ENCODE measurements around the gene ZFHX3. TPM values are rescaled to one million over a fixed set of nuclear protein-coding genes. Genes with fewer than 3 reads are reported as not detected.

Gene ZFHX3
- total RNA-seq, 1 donor from 2014 or later: 44.6 TPM

DNA sequence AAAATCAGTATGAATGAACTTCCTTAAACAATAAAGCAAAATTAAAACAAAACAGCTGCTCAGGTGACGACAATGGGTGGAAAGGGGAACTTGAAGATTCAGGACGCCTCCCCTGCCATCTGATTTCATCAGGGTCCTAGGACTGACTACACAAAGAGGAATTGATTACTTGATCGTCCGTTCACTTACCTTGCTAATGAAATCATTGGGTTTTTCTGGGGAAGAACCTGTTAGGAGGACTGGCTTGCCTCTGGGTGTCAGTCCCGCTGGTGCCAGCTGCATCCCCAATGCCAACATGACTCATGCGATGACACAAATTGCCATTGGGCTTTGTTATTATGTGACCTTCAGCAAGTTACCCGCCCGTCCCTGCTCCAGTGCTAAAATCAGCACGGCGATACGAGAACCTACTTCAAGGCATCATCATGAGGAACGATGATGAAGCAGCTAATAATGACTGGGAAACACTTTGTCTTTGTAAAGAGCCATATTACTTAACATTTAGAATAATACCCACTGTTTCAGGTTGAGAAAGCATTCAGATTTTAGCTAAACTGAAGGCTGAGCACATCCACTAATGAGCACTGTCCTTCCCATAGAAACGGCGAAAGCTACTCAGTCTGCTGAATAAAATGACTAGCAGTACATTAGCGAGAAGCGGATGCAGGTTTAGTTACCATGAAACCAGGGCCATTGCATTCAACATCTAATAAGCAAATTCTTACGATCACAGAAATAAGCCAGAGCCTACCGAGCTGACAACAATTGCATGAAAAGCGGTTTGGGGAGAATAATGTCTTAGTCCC is 139.4 kb downstream of the ZFHX3 start:
- ATAC-seq (no peak), DNase-seq (ENCODE audit: low spot score) (no peak)
- intact Hi-C loops (cut with DNase I): no loop called here

DNA sequence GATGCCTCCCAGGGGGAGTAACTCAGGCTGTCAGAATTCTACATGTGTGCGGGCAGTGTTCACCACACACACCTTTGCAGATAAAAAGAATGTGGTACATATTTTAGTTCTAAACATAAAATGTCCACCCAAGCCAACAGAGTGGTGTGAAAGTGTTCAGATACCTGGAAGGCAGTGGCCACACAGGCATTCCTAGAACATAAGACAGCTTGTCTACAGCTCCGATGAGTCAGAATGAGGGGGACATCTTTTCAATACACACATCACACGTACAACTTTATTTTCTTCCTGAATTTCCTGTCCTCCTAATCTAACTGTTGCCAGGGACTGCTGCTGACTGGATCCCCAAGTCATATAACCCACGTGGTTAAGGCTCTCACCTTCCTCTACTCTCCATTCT is 142.3 kb downstream of the ZFHX3 start:
- ATAC-seq (no peak), DNase-seq (ENCODE audit: low spot score) (no peak)
- intact Hi-C loops (cut with DNase I): no loop called here

DNA sequence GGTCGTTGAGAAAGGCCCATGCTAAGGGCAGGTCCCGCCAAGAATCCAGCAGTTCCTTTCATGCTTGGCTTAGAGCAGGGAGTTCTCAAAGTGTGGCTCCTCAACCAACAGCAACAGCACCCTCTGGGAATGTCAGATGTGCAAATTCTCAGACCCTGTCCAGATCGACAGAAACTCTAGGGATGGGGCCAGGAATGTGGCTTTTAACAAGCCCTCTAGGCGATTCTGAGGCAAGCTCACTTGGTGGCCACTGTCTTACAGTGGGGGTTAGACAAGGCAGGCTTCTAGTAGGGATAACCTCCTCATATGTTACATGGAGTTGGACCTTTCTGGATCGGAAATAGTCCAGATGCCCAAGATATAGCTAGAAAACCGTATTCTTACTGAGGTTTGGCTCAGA is 144.8 kb downstream of the ZFHX3 start:
- ATAC-seq (no peak), DNase-seq (ENCODE audit: low spot score) (no peak)
- intact Hi-C loops (cut with DNase I): no loop called here

DNA sequence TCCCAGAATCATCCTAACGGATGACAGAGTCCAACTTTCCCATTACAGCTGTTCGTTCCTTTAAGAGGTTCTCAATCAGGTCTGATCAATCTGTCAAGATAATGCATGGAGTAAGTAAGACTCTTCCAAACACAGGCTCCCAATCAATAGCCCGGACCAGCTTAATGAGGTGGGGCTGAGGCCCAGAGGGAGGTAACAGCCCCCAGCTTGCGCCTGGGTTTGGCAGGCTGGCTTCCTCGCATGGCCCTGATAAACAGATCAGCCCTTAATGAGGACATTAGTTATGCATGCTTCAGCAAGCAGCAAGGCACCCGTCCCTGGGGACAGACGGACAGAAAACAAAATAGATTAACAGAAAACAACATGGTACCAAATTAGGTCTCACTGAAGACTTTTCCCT is 145.7 kb downstream of the ZFHX3 start:
- intact Hi-C loops (cut with DNase I): no loop called here
- DNase-seq (ENCODE audit: low spot score) (no peak), ATAC-seq (no peak)

DNA sequence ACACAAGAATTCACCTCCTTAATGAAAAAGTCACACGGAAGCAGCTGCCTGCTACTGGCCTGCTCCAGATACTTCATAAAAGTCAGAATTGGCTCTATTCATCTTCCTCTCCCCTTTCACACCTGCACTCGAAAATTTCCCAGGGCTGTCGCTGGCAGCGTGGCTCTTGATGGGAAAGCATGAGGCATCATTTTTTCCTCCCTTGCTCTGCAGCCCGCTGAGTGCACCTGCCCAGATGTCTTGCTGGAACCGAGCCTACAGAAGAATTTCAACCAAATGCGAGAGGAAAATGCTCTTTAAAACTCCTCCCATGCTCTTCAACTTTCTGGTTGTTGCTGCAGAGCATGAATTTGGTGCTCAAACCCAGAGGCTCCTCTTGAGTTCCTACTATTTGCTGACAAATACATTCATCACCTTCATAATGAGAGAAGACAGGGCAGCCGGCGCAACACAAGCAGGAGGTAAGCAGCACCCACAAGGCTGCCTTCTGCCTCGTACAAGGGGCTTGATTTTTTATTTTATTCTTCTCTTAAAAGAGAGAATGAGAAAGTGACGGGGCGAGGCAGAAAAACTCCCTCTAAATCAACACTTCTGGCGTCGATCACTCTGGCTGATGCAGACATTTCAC is 146.8 kb downstream of the ZFHX3 start:
- DNase-seq (ENCODE audit: low spot score) (no peak), ATAC-seq (no peak)
- intact Hi-C loops (cut with DNase I): no loop called here

DNA sequence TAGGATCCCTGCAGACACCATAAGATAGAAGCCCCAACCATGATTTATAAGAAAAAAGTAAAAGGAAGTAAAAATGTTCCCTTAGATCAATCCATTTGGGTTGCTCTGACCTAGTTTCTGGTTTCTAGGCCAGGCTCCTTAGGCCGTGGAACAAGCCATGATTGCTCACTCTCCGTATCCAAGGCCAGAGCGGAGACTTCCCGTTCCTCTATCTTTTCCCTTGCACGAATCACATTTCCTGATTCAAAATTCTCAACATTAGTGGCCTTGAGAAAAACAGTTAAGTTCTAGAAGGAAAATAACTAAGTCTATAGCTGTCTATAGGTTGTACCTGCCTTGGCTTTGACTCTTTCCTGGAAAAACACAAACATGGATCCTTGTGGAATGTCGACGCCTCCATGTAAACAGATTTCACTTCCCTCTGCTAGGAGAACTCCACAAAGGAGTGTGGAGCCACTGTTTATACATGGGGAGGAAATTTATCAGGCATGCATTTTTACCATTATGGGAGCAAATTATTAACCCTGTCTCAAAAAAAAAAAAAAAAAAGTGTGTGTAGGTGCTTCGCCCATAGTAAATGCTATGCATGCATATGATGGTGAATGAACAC is 149.6 kb downstream of the ZFHX3 start:
- intact Hi-C loops (cut with DNase I): no loop called here
- no peak for DNase-seq (ENCODE audit: low spot score)
- ATAC-seq: no peak

DNA sequence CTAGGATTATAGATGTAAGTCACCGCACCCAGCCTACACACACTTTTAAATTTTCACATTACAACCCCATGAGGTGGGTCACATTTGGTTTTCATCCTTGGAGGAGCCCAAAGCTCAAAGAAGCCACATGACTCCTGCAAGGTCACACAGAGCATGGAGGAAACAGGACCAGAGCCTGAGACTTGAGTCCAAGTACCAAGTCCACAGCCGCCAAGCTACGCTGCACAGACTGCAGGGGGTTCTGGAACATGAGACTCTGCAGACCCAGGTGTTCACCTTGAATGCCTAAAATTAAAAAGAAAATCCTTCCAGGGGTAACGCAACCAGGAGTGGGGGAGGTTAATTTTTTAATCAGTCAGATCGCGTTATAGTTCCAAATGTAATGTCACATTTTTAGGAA is 150.2 kb downstream of the ZFHX3 start:
- no peak for ATAC-seq
- intact Hi-C loops (cut with DNase I): no loop called here
- DNase-seq (ENCODE audit: low spot score): no peak

DNA sequence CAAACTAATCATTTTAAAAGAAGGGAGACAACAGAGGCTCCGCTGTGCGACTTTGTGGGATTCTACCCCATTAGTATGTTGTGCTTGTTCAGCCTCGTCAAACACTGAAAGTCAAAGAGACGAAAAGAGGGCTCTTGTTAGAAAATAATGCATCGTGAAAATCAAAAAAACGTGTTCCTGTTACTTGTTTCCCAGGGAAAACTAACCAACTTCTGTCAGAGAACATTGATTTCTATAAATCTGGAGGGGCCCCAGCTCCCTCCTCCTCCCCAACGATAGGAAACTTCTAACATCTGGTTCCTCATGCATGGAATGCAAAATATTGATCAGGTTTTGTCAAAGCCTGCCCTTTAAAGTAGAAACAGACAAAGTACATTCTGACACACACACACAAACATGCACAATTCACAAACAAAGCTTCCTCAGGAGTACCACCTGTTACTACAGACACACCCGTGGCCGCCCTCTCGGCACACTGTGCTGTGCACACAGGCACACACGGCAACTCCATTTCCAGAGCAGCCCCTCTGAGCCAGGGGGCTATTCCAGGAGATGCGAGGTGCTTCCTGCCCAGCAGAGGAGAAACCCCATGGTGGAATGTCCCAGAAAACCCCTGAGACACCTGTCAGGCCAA is 151.3 kb downstream of the ZFHX3 start:
- intact Hi-C loops (cut with DNase I): no loop called here
- ATAC-seq: no peak
- no peak for DNase-seq (ENCODE audit: low spot score)

DNA sequence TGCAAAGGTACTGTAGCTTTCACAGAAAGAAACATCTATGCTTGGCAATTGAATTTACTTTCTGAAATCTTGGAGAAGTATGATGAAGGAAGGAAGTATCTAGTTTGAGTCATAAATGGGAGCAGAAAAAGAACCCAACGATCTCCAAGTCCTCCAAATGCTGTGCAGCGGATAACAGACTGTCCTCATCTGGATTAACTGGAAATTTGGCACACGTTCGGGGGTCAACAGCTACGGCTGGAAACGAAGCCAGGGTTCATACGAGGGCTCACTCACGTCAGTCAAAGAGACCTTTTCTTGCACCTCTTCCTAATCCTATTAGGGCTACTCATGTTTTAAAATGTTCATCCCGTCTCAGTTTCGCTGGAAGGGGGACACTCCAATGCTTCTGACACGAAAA is 152.0 kb downstream of the ZFHX3 start:
- intact Hi-C loops (cut with DNase I): no loop called here
- DNase-seq (ENCODE audit: low spot score): no peak
- no peak for ATAC-seq

DNA sequence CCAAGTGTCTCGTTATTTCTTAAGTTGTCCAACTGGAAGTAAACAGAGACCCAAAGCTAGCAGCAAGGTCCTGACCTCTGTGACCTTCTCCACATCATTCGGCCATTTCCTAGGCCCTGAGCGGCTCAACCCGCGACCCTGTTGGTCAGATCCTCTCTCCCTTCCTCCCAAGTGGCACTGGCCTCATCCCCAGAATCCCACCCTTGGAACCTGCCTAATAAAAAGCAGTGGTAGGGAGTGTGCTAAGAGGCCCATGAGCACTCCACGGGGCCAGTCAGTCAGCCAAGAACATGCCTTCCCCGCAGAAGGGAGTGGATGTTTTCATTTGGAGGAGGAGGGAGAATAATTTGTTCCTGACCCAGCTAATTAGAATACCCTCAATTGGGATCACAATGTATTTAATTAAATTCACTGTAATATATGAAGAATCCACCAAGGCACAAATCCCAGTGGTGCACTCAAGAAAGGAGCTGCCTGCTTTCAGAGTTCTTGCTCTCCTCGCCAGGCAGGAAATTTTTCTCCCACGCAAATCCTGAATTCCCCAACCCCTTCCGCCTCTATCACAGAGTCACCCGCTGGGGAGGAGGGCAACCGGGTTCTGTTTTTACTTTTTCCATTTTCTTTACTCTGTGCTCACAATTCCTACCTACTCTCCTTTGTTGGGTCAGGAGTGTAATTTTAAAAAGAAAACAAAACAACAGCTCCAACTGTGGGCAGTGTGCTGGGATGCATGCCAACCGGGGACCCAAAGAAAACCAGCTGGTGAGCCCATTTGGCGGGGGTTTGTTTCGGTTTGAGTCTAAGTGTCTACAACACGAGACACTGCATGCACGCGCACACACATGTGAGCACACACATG is 153.4 kb downstream of the ZFHX3 start:
- DNase-seq (ENCODE audit: low spot score) (no peak), ATAC-seq (peak; percentile 78)
- intact Hi-C loops (cut with DNase I): no loop called here

DNA sequence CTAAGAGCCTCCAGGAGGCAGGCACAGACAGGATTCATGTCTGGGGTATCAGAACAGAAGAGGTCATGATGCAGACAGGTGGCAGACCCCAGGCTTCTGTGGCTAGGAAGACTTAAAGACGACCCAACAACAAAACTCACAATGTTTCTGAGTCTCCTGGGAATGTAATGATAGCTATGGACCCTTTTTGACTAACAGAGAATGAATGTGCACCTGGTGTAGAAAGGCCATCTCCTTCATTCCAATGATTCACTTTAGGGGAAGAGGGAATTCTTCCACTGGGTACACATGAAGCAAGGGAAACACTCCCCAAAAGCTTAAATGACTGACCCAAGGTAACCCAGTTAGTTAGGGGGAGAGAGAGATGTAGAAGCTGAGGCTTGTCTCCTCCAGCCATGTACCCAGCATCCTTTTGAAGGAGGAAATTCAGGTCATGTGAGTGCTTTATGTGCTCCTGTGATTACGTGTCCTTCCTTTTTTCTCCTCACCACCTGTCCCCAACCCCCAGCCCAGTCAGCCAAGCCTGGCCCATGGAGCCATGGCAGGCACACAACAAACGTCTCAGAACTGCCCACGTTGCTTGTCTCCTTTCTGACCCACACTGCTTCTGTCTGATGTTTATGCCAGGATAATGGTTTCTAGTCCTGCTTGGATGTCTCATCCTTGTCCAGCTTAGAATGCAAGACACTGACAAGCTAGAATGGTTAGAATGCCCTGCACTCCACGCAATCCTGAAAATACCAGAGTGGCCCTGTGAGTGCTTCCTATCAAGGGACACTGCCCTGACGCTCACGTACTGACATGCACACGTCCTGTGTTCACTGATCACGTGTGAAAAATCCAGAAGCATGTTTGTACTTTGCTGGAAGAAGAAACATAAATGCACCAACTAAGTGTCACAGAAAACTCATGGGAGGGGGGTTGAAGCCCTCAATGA is 156.4 kb downstream of the ZFHX3 start:
- DNase-seq (ENCODE audit: low spot score) (no peak), ATAC-seq (no peak)
- intact Hi-C loops (cut with DNase I): no loop called here

DNA sequence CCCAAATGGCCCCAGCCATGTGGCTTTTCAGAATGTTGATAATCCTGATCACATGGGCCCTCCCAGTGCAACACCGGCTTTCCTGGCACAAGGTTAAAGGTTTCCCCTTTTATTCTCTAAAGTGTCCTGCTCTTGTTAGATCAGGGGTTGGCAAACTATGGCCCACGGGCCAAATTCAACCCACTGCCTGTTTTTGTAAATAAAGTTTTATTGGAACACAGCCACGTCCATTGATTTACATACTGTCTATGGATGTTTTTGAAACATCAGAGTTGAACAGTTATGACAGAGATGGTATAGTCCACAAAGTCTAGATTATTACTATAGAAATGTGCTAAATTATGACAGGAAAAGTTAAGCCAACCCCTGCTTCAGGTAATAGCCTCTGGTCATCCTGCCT is 157.3 kb downstream of the ZFHX3 start:
- ATAC-seq (no peak), DNase-seq (ENCODE audit: low spot score) (no peak)
- intact Hi-C loops (cut with DNase I): no loop called here

DNA sequence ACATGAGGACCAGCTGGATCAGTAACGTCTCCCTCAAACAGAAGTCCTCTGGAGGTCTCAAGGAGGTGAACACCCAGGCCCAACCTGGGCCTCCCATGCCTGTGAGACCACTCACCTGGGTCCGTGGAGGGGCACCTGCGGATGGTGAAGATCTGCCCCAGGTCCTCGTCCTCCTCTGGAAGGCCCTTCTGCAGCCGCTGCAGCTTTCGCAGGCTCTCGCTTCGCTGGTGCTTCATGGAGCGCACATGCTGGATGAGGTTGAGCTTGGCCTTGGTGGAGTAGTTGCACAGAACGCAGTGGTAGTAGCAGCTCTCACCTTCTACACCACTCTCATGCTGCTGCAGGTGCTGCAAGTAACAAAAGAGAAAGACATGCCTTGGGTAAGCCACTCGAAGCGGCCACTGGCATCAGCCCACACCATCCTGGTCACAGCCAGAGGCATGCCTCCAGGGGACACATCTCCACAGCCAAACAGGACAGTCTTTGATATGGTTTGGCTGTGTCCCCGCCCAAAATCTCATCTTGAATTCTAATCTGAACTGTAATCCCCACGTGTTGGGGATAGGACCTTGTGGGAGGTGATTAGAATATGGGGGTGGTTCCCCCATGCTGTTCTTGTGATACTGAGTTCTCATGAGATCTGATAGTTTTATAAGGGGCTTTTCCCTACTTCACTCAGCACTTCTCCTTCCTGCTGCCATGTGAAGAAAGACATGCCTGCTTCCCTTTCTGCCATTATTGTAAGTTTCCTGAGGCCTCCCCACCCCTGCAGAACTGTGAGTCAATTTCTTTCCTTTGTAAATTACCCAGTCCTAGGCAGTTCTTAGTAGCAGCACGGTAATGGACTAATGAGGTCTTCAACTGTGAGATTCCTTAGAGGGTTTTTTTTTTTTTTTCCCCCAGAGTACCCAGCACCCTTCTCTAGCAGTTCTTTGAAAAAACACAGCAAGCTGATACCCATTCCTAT is 158.0 kb downstream of the ZFHX3 start:
- DNase-seq (ENCODE audit: low spot score) (no peak), ATAC-seq (no peak)
- intact Hi-C loops (cut with DNase I): no loop called here

DNA sequence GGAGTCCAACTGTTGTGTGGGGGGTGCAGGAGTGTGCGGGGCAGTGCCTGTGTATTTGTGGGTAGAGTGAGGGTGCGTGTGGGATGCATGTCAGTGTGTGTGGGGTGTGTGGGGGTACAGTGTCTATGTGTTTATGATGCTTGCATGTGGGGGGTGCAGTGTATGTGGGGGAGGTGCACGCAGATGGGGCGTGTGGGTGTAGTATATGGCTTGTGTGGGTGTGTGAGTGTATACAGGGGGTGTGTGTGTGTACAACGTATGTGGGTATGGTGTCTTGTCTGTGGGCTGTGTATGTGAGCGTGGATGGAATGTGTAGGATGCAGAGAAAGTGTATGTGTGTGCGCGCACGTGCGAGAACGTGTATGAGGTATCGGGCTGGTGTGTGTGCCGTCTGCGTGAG is 160.4 kb downstream of the ZFHX3 start:
- DNase-seq (ENCODE audit: low spot score) (no peak), ATAC-seq (no peak)
- intact Hi-C loops (cut with DNase I): no loop called here

DNA sequence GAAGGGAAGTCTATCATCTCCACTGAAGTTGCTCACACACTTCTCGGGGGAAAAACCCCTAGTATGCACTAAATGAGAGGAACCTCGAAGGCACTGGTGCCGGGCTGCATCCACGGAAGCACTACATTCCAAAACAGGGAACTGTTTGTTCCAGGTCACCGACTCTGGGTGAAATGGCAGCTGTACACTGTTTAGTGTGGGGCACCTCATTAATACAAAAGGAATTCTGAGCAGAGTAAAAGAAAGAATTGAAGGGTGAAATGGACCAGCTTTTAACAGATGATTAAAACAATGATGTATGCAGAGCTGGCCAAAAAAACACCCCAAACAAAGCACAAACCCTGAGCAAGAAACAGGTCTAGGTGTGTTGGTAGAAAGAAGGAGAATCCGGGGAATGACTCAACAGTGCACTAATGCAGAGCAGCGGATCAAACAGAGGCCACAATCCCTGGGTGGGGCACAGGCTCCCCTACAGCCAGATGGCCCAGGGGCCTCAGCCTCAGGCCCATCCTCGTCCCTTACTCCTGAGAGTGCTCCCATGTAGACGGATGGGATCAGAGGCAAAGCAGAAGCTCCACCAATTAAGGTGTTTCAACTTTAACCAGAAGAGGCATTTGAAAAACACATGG is 161.5 kb downstream of the ZFHX3 start:
- DNase-seq (ENCODE audit: low spot score) (no peak), ATAC-seq (no peak)
- intact Hi-C loops (cut with DNase I): no loop called here

DNA sequence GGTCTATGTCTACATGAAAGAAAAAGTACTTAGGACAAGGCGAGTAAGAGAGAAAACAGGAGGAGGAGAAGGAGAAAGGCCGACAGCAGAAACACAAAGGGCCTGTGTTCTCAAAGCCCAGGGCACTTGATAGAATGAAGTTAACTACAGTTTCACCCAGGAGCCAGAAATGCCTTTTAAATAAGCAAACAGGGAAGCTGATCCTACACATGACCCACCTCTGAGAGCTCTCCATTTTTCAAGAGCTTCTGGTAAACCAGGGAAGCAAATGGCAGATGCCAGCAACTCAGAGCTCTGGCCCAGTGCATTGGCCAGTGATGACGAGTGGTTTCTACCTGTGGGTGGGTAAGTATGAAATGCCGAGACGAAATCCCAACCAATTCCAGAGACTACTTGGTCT is 163.4 kb downstream of the ZFHX3 start:
- DNase-seq (ENCODE audit: low spot score) (no peak), ATAC-seq (peak; percentile 54)
- intact Hi-C loops (cut with DNase I): no loop called here

DNA sequence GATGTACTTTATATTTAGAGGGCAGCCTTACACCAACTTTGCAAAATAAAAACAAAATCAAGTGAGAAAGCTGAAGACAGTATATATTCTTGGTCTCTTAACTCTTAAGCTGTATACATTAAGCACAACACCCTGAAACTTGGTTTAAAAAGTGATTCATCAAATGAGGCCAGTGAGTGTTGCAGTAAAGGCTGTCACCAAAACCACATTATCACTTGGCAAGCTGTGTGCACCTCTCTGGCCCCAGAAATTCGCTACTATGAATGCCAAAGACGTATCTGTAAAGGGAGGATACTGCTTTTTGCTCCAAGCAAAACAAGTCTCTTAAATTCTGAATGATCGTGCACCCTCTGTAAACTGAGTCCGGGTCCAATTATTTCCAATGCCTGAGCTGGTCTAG is 163.9 kb downstream of the ZFHX3 start:
- ATAC-seq (no peak), DNase-seq (ENCODE audit: low spot score) (no peak)
- intact Hi-C loops (cut with DNase I): no loop called here

Measured in sciatic nerve (tissue), 2 donors.